ENCODE measurements around the gene ZRANB1.

The ZRANB1 gene

GRCh38 chr10:125008689-125009638, 67.0 kb downstream of the ZRANB1 start:
- no peak for DNase-seq

GRCh38 chr10:125009661-125010161, 67.8 kb downstream of the ZRANB1 start:
- DNase-seq, result no peak

GRCh38 chr10:125010362-125010761, 68.4 kb downstream of the ZRANB1 start:
- no peak for DNase-seq

GRCh38 chr10:125011171-125011925, 69.4 kb downstream of the ZRANB1 start:
- no peak for DNase-seq

- DNase-seq, result no peak
Observed at GRCh38 chr10:125011926-125012705, 70.2 kb downstream of the ZRANB1 start.

GRCh38 chr10:125012851-125013528, 71.1 kb downstream of the ZRANB1 start:
- DNase-seq, result no peak

- no peak for DNase-seq
Observed at GRCh38 chr10:125013529-125013872, 71.6 kb downstream of the ZRANB1 start.

GRCh38 chr10:125014086-125014830, 72.3 kb downstream of the ZRANB1 start:
- no peak for DNase-seq

- DNase-seq, result no peak
Observed at GRCh38 chr10:125014836-125015355, 73.0 kb downstream of the ZRANB1 start.

GRCh38 chr10:125015356-125015944, 73.5 kb downstream of the ZRANB1 start:
- peak; percentile 29 for DNase-seq

- DNase-seq, result no peak
Observed at GRCh38 chr10:125016123-125016522, 74.2 kb downstream of the ZRANB1 start.

- no peak for DNase-seq
Observed at GRCh38 chr10:125016611-125017202, 74.8 kb downstream of the ZRANB1 start.

GRCh38 chr10:125017547-125018298, 75.8 kb downstream of the ZRANB1 start:
- DNase-seq, result no peak

GRCh38 chr10:125018576-125019143, 76.7 kb downstream of the ZRANB1 start:
- DNase-seq, result no peak

GRCh38 chr10:125020386-125020785, 78.5 kb downstream of the ZRANB1 start:
- no peak for DNase-seq

- no peak for DNase-seq
Observed at GRCh38 chr10:125020871-125021270, 78.9 kb downstream of the ZRANB1 start.

GRCh38 chr10:125021686-125022344, 79.9 kb downstream of the ZRANB1 start:
- no peak for DNase-seq

- DNase-seq, result no peak
Observed at GRCh38 chr10:125022671-125023070, 80.7 kb downstream of the ZRANB1 start.

- DNase-seq, result no peak
Observed at GRCh38 chr10:125023255-125023654, 81.3 kb downstream of the ZRANB1 start.
